ENCODE results near the gene DISC1. TPM values are rescaled to one million over a fixed set of nuclear protein-coding genes. Genes with fewer than 3 reads are reported as not detected.

The DISC1 gene
- total and polyA plus RNA-seq, 12 donors: 1.0 to 21.0 (median 9.7) TPM

DNA sequence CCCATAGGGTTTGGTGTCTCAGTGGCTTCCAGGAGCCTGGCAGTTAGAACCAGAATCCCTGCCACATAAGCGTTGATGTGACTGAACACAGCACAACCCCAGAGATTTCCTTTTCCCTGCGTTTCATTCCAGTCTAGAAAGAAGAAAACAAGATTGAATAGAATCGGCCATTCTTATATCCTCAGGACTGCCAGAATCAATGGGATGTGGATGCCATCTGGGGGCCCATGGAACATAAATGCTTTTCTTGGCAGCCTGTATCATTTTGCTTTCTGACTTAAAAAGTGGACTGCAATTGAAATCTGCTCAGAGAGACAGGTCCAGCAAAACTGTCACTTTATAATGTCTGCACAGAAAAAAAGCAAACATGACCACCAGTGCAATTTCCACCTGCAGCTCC lies 80.3 kb downstream of the DISC1 start:
- peaks cover 8 to 9% of the 10 kb centered on the region in 2 donors for H3K4me1 ChIP-seq (replicated peaks in 1 of 2)
- no peak overlapping the region for H3K4me3 ChIP-seq
- TF ChIP-seq POLR2A (IDR thresholded peaks at IDR 0.05): no peak
- TF ChIP-seq, protein P1, sequence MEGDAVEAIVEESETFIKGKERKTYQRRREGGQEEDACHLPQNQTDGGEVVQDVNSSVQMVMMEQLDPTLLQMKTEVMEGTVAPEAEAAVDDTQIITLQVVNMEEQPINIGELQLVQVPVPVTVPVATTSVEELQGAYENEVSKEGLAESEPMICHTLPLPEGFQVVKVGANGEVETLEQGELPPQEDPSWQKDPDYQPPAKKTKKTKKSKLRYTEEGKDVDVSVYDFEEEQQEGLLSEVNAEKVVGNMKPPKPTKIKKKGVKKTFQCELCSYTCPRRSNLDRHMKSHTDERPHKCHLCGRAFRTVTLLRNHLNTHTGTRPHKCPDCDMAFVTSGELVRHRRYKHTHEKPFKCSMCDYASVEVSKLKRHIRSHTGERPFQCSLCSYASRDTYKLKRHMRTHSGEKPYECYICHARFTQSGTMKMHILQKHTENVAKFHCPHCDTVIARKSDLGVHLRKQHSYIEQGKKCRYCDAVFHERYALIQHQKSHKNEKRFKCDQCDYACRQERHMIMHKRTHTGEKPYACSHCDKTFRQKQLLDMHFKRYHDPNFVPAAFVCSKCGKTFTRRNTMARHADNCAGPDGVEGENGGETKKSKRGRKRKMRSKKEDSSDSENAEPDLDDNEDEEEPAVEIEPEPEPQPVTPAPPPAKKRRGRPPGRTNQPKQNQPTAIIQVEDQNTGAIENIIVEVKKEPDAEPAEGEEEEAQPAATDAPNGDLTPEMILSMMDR (IDR thresholded peaks at IDR 0.05): no peak
- no peaks in the 10 kb centered on the region for H3K27me3 ChIP-seq
- WGBS, 4 donors: 80 to 92% (median 84%) methylated on average over 3 of the region's 3 CpGs
- no peak for DNase-seq
- H3K27ac ChIP-seq: no peak overlapping the region
- no peaks in the 10 kb centered on the region for H3K36me3 ChIP-seq (replicated peaks in 1 of 2)
- intact Hi-C loops (cut with DNase I): no loop called here
- H3K9me3 ChIP-seq (replicated peaks in 1 of 3): no peaks in the 10 kb centered on the region

- H3K4me3 ChIP-seq: no peak overlapping the region
- no peak for DNase-seq
- no peaks in the 10 kb centered on the region for H3K9me3 ChIP-seq (replicated peaks in 1 of 3)
- TF ChIP-seq, protein P1 (IDR thresholded peaks at IDR 0.05): no peak
- TF ChIP-seq POLR2A (IDR thresholded peaks at IDR 0.05): no peak
- peaks cover 8 to 9% of the 10 kb centered on the region in 2 donors for H3K4me1 ChIP-seq (replicated peaks in 1 of 2)
- intact Hi-C loops (cut with DNase I): no loop called here
- no peak overlapping the region for H3K27ac ChIP-seq
- no peaks in the 10 kb centered on the region for H3K27me3 ChIP-seq
- H3K36me3 ChIP-seq (replicated peaks in 1 of 2): no peaks in the 10 kb centered on the region
These were observed 80.8 kb downstream of the DISC1 start for GRCh38 chr1:231707407-231707806.

GRCh38 chr1:231708394-231708793 lies 81.8 kb downstream of the DISC1 start:
- Histone ChIP-seq H3K9me3 (replicated peaks in 1 of 3) (no peaks in the 10 kb centered on the region), H3K36me3 (replicated peaks in 1 of 2) (no peaks in the 10 kb centered on the region), H3K27ac (no peak overlapping the region), H3K27me3 (no peaks in the 10 kb centered on the region), H3K4me1 (replicated peaks in 1 of 2) (peaks cover 8 to 9% of the 10 kb centered on the region in 2 donors), H3K4me3 (no peak overlapping the region)
- no peak for DNase-seq
- intact Hi-C loops (cut with DNase I): no loop called here
- WGBS, 4 donors: 91 to 97% (median 94%) methylated on average over 6 of the region's 6 CpGs
- TF ChIP-seq POLR2A (IDR thresholded peaks at IDR 0.05): no peak
- TF ChIP-seq, protein P1 (IDR thresholded peaks at IDR 0.05): no peak

DNA sequence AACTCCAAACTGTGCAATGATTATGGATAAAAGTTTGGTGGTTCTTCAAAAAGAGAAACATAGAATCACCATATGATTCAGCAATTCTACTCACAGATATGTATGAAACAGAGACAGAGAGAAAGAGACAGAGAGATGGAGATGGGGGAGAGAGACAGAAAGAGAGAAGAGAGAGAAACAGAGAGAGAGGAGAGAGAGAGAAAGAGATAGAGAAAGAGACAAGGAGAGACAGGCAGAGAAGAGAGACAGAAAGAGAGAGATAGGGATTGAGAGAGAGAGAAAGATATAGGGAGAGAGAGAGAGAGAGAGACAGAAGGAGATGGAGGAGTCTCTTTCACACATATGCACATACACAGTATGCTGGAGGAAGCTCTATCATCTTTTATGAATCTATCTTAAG lies 87.8 kb downstream of the DISC1 start:
- no peak overlapping the region for H3K27ac ChIP-seq
- H3K36me3 ChIP-seq (replicated peaks in 1 of 2): no peaks in the 10 kb centered on the region
- no peaks in the 10 kb centered on the region for H3K27me3 ChIP-seq
- no peak overlapping the region for H3K4me3 ChIP-seq
- intact Hi-C loops (cut with DNase I): no loop called here
- peaks cover 0 to 3% of the 10 kb centered on the region in 2 donors for H3K4me1 ChIP-seq (replicated peaks in 1 of 2)
- H3K9me3 ChIP-seq (replicated peaks in 1 of 3): no peaks in the 10 kb centered on the region
- no peak for DNase-seq
- TF ChIP-seq, protein P1 (IDR thresholded peaks at IDR 0.05): no peak
- TF ChIP-seq POLR2A (IDR thresholded peaks at IDR 0.05): no peak
